GM12874 (cell line): ENCODE measurements around the gene GPR15LG.

ENCODE experiments used
- TF ChIP-seq, protein P1 (sequence below): IDR thresholded peaks from 2 replicates; pipeline ENCODE4 v1.5.1; 2011; ENCODE audit warnings: low read depth, mild to moderate bottlenecking, control low read depth, low read length, moderate library complexity; ENCODE audit not compliant: insufficient read depth

GPR15LG gene

DNA sequence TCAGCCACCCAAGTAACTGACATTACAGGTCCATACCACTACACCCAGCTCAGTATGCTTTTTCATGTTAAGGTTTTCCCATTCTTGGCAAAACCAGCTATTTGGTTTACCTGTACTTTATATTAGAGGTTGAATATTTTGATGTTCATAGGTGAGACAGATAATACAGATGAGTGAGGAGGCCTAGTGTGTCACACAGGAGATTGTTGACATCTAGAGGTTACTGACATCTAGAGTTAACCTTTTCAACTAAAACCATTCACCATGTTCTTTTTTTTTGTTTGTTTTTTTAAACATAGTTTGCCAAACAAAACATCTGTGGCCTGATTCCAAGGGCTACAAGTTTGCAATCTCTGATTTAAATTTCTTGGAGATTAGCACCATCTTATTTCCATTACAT is 26.3 kb upstream of the GPR15LG start:
- TF ChIP-seq, protein P1, sequence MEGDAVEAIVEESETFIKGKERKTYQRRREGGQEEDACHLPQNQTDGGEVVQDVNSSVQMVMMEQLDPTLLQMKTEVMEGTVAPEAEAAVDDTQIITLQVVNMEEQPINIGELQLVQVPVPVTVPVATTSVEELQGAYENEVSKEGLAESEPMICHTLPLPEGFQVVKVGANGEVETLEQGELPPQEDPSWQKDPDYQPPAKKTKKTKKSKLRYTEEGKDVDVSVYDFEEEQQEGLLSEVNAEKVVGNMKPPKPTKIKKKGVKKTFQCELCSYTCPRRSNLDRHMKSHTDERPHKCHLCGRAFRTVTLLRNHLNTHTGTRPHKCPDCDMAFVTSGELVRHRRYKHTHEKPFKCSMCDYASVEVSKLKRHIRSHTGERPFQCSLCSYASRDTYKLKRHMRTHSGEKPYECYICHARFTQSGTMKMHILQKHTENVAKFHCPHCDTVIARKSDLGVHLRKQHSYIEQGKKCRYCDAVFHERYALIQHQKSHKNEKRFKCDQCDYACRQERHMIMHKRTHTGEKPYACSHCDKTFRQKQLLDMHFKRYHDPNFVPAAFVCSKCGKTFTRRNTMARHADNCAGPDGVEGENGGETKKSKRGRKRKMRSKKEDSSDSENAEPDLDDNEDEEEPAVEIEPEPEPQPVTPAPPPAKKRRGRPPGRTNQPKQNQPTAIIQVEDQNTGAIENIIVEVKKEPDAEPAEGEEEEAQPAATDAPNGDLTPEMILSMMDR: no peak

DNA sequence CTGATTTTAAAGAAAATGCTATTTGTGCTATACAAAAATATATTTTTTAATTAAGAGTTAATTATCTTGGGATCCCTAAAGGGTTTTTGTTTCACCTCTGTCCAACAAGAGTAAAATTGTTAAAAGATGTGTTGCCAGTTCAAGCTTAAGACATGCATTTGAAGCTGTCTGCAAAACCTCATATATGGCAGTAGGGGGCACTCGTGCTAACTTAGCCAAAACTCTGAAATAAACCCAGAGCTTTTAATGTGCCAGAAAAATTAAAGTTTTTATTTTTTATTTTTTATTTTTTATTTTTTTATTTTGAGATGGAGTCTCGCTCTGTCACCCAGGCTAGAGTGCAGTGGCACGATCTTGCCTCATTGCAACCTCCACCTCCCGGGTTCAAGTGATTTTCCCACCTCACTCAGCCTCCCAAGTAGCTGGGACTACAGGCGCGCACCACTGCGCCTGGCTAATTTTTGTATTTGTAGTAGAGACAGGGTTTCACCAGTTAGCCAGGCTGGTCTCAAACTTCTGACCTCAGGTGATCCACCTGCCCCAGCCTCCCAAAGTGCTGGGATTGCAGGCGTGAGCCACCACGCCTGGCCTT is 25.5 kb upstream of the GPR15LG start:
- TF ChIP-seq, protein P1: peak; percentile 58

DNA sequence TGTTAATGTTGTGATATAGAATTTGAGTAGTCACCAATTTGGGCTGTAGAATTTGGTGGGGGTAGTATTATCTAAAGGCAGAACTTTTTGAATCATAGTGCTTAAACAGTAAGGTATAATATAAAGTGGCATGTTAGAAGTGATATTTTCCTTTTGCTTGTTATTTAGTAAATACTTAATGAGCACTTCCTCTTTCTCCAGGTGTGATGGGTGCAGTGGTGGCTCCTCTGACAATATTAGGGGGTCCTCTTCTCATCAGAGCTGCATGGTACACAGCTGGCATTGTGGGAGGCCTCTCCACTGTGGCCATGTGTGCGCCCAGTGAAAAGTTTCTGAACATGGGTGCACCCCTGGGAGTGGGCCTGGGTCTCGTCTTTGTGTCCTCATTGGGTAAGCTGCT is 23.7 kb upstream of the GPR15LG start:
- TF ChIP-seq, protein P1: no peak

DNA sequence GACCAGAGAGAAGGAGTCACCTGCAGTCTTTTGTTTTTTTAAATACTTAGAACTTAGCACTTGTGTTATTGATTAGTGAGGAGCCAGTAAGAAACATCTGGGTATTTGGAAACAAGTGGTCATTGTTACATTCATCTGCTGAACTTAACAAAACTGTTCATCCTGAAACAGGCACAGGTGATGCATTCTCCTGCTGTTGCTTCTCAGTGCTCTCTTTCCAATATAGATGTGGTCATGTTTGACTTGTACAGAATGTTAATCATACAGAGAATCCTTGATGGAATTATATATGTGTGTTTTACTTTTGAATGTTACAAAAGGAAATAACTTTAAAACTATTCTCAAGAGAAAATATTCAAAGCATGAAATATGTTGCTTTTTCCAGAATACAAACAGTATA is 20.8 kb upstream of the GPR15LG start:
- TF ChIP-seq, protein P1: no peak

DNA sequence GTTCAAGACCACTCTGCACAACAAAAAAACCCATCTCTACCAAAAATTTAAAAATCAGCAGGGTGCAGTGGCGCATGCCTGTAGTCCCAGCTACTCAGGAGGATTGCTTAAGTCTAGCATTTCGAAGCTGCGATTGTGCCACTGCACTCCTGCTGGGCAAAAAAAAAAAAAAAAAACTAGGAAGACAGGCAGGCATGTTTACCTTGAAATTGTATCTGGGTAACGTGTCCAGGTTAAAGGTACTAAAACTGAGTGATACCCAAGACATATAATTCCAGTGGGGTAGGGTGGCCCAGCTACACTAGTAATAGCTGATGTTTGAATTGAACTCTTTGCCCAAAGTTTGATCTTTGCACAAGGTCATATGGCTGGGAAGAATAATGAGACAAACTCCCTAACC is 18.1 kb upstream of the GPR15LG start:
- TF ChIP-seq, protein P1: no peak

DNA sequence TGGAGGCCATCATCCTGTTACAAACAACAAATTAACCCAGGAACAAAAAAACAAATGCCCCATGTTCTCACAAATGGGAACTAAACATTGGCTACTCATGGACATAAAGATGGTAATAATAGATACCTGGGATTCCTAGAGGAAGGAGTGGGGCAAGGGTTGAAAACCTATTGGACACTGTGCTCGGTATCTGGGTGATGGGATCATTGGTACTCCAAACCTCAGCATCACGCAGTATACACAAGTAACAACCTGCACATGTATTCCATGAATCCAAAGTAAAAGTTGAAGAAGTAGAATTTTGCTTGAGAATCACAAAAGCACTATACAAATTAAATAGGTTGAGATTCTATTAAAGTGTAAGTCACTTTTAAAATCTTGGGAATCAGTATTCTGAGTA is 17.6 kb upstream of the GPR15LG start:
- TF ChIP-seq, protein P1: no peak

DNA sequence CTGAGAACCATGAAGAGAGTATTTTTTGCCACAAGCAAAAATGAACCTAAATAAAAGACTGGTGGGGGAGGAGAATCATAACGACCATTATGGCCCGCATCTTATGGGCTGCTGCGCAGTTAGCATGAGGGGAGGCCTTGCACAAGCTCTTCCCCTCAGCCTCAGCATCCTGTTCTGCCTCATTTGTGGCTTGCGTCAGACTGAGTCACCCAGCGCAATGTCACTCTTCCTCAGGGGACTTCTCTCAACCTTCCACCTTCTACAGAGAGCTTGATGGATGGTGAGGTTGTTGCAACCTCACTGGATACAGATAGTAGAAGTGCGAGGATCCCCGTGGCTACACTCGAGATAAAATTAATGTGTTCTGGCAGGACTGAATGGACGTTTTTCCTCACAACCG is 16.8 kb upstream of the GPR15LG start:
- TF ChIP-seq, protein P1: no peak

DNA sequence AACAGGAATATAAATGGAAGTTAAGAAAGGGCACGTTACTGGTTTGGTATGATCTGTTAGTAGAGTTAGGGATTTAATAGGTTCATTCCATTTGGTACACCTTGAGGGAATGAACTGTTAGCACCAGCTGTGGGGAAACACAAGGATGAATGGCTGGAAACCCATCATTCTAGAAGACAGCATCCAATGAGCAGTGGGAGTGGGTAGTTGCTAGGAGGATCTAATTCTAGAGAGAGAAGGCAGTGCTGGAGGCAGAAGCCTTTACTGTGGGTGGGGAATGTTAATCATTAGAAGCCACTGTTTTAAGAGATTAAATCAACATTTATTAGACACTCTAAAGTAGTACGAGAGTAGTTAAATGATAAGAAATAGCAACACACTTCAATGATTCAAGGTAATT is 15.5 kb upstream of the GPR15LG start:
- TF ChIP-seq, protein P1: no peak
